SK-N-SH treated with all-trans-retinoic acid at 6 μM for 48 hours (cell line): ENCODE data around the gene RAP1GAP.

ENCODE experiments used
- ESRRG ChIP-seq: fragments of 250-450 bp; sonication (Bioruptor Pico); IDR thresholded peaks from 2 replicates; pipeline ENCODE4 v1.6.1; 2021; ENCODE audit warnings: mild to moderate bottlenecking
- OSR1 ChIP-seq: fragments of 250-450 bp; sonication (Bioruptor Pico); IDR thresholded peaks from 2 replicates; pipeline ENCODE4 v1.8.0; 2022; ENCODE audit warnings: moderate library complexity, mild to moderate bottlenecking, inconsistent platforms
- PPARA ChIP-seq: fragments of 250-450 bp; sonication (Bioruptor Pico); IDR thresholded peaks from 2 replicates; pipeline ENCODE4 v1.5.0; 2020; ENCODE audit warnings: mild to moderate bottlenecking, borderline replicate concordance
- RARB ChIP-seq: fragments of 250-450 bp; sonication (Bioruptor Pico); IDR thresholded peaks from 2 replicates; pipeline ENCODE4 v1.8.0; 2021; ENCODE audit warnings: mild to moderate bottlenecking, moderate library complexity
- SNAI2 ChIP-seq: fragments of 250-450 bp; sonication (Bioruptor Pico); IDR thresholded peaks from 2 replicates; pipeline ENCODE4 v1.5.0; 2020; ENCODE audit warnings: mild to moderate bottlenecking, moderate library complexity
- TCF4 ChIP-seq: fragments of 250-450 bp; sonication (Bioruptor Pico); IDR thresholded peaks from 2 replicates; pipeline ENCODE4 v1.8.0; 2021; ENCODE audit warnings: mild to moderate bottlenecking, moderate library complexity, borderline replicate concordance
- ZFP30 ChIP-seq: fragments of 450-650 bp; formaldehyde crosslinking; IDR thresholded peaks from 2 replicates; pipeline ENCODE4 v1.5.0; 2022; ENCODE audit warnings: mild to moderate bottlenecking, moderate library complexity
- ZNF8 ChIP-seq: fragments of 450-650 bp; formaldehyde crosslinking; IDR thresholded peaks from 2 replicates; pipeline ENCODE4 v1.5.0; 2020; ENCODE audit warnings: mild to moderate bottlenecking, moderate library complexity
- TF ChIP-seq, protein P1 (sequence below): fragments of 250-450 bp; sonication (Bioruptor Pico); IDR thresholded peaks from 2 replicates; pipeline ENCODE4 v1.8.0; 2020; ENCODE audit warnings: mild to moderate bottlenecking, moderate library complexity, borderline replicate concordance

GRCh38 chr1:21661886-21662285, 7.3 kb downstream of the RAP1GAP start:
- TF ChIP-seq PPARA (no peak), TCF4 (no peak), OSR1 (CRISPR knock-in tag) (no peak), ZNF8 (CRISPR knock-in tag) (no peak), SNAI2 (CRISPR knock-in tag) (no peak), RARB (CRISPR knock-in tag) (no peak), ESRRG (no peak), ZFP30 (CRISPR knock-in tag) (no peak)
- TF ChIP-seq, protein P1, sequence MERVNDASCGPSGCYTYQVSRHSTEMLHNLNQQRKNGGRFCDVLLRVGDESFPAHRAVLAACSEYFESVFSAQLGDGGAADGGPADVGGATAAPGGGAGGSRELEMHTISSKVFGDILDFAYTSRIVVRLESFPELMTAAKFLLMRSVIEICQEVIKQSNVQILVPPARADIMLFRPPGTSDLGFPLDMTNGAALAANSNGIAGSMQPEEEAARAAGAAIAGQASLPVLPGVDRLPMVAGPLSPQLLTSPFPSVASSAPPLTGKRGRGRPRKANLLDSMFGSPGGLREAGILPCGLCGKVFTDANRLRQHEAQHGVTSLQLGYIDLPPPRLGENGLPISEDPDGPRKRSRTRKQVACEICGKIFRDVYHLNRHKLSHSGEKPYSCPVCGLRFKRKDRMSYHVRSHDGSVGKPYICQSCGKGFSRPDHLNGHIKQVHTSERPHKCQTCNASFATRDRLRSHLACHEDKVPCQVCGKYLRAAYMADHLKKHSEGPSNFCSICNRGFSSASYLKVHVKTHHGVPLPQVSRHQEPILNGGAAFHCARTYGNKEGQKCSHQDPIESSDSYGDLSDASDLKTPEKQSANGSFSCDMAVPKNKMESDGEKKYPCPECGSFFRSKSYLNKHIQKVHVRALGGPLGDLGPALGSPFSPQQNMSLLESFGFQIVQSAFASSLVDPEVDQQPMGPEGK (CRISPR knock-in tag), result no peak
